Stimulated activated naive CD8-positive, alpha-beta T cell treated with anti-CD3 and anti-CD28 coated beads, Interleukin-15, Interleukin-2, amounts not matched to agents 100 ng/mL and 50 ng/mL, for 24 hours (primary cell): ENCODE results near the gene GPR132.
"Not testable (repeated sequence)": the region's sequence is repeated elsewhere in the genome, so short reads cannot be mapped to it uniquely, and the experiment has no call there.

Experiments used
- H3K27ac Mint-ChIP-seq: one replicate; pipeline ENCODE4 v1.8.0; 2021; ENCODE audit warnings: mild to moderate bottlenecking, mixed read lengths
- H3K27me3 Mint-ChIP-seq: one replicate; pipeline ENCODE4 v1.8.0; 2021; ENCODE audit warnings: mixed read lengths
- H3K36me3 Mint-ChIP-seq: one replicate; pipeline ENCODE4 v1.8.0; 2021; ENCODE audit warnings: low read depth, mixed read lengths
- H3K4me1 Mint-ChIP-seq: one replicate; pipeline ENCODE4 v1.8.0; 2021; ENCODE audit warnings: low read depth, mixed read lengths
- H3K4me3 Mint-ChIP-seq: one replicate; pipeline ENCODE4 v1.8.0; 2021; ENCODE audit warnings: mild to moderate bottlenecking, mixed read lengths
- H3K9me3 Mint-ChIP-seq: one replicate; pipeline ENCODE4 v1.8.0; 2021; ENCODE audit warnings: mixed read lengths

The GPR132 gene

GRCh38 chr14:105065280-105066228 lies at the start of gene GPR132:
TSS of gene GPR132 (minus strand) at chr14:105065430. CDS start at chr14:105055420, 10,010 bp downstream.
- H3K27ac Mint-ChIP-seq: peak within 1 kb of the TSS; percentile 94
- H3K36me3 Mint-ChIP-seq: peaks cover 14% of the 10 kb centered on the region
- no peaks in the 10 kb centered on the region for H3K27me3 Mint-ChIP-seq
- peak within 1 kb of the TSS; percentile 95 for H3K4me3 Mint-ChIP-seq
- H3K9me3 Mint-ChIP-seq: no peaks in the 10 kb centered on the region
- peaks cover 88% of the 10 kb centered on the region for H3K4me1 Mint-ChIP-seq

- H3K27me3 Mint-ChIP-seq: peaks cover 21% of the 10 kb centered on the region
- not testable (repeated sequence) for H3K27ac Mint-ChIP-seq, H3K36me3 Mint-ChIP-seq, H3K9me3 Mint-ChIP-seq, H3K4me3 Mint-ChIP-seq, H3K4me1 Mint-ChIP-seq
Observed at GRCh38 chr14:105109243-105109642, 44.0 kb upstream of the GPR132 start.

GRCh38 chr14:105108516-105108864 lies 43.3 kb upstream of the GPR132 start:
- H3K27ac Mint-ChIP-seq: no peak overlapping the region
- no peaks in the 10 kb centered on the region for H3K4me1 Mint-ChIP-seq
- no peaks in the 10 kb centered on the region for H3K36me3 Mint-ChIP-seq
- H3K9me3 Mint-ChIP-seq: no peaks in the 10 kb centered on the region
- peaks cover 29% of the 10 kb centered on the region for H3K27me3 Mint-ChIP-seq
- no peak overlapping the region for H3K4me3 Mint-ChIP-seq

GRCh38 chr14:105107781-105108515 lies 42.7 kb upstream of the GPR132 start:
- peaks cover 30% of the 10 kb centered on the region for H3K27me3 Mint-ChIP-seq

GRCh38 chr14:105107351-105107750 lies 42.1 kb upstream of the GPR132 start:
- Mint-ChIP-seq H3K27me3 (peaks cover 30% of the 10 kb centered on the region), H3K4me3 (no peak overlapping the region), H3K36me3 (no peaks in the 10 kb centered on the region), H3K27ac (no peak overlapping the region), H3K9me3 (no peaks in the 10 kb centered on the region), H3K4me1 (no peaks in the 10 kb centered on the region)

More at GRCh38 chr14:105107781-105108515, 42.7 kb upstream of the GPR132 start:
- no peaks in the 10 kb centered on the region for H3K4me1 Mint-ChIP-seq
- no peak overlapping the region for H3K27ac Mint-ChIP-seq
- H3K36me3 Mint-ChIP-seq: no peaks in the 10 kb centered on the region
- H3K9me3 Mint-ChIP-seq: no peaks in the 10 kb centered on the region
- H3K4me3 Mint-ChIP-seq: no peak overlapping the region

GRCh38 chr14:105105158-105105557 lies 39.9 kb upstream of the GPR132 start:
- Mint-ChIP-seq H3K27me3 (peaks cover 34% of the 10 kb centered on the region), H3K4me1 (no peaks in the 10 kb centered on the region), H3K27ac (no peak overlapping the region), H3K36me3 (no peaks in the 10 kb centered on the region), H3K9me3 (no peaks in the 10 kb centered on the region), H3K4me3 (no peak overlapping the region)

- Mint-ChIP-seq H3K27ac (no peak overlapping the region), H3K4me3 (no peak overlapping the region), H3K4me1 (no peaks in the 10 kb centered on the region), H3K27me3 (peaks cover 34% of the 10 kb centered on the region), H3K36me3 (peaks cover 4% of the 10 kb centered on the region), H3K9me3 (no peaks in the 10 kb centered on the region)
Observed at GRCh38 chr14:105102893-105103292, 37.7 kb upstream of the GPR132 start.

GRCh38 chr14:105102361-105102870 lies 37.2 kb upstream of the GPR132 start:
- H3K27ac Mint-ChIP-seq: no peak overlapping the region
- H3K27me3 Mint-ChIP-seq: peaks cover 34% of the 10 kb centered on the region
- no peak overlapping the region for H3K4me3 Mint-ChIP-seq
- H3K9me3 Mint-ChIP-seq: no peaks in the 10 kb centered on the region
- H3K36me3 Mint-ChIP-seq: peaks cover 4% of the 10 kb centered on the region
- no peaks in the 10 kb centered on the region for H3K4me1 Mint-ChIP-seq

- Mint-ChIP-seq H3K36me3 (peaks cover 4% of the 10 kb centered on the region), H3K4me3 (no peak overlapping the region), H3K27ac (no peak overlapping the region), H3K9me3 (no peaks in the 10 kb centered on the region), H3K27me3 (peaks cover 28% of the 10 kb centered on the region), H3K4me1 (no peaks in the 10 kb centered on the region)
Observed at GRCh38 chr14:105100910-105101309, 35.7 kb upstream of the GPR132 start.

- Mint-ChIP-seq H3K36me3 (peaks cover 4% of the 10 kb centered on the region), H3K4me1 (no peaks in the 10 kb centered on the region), H3K27me3 (peaks cover 21% of the 10 kb centered on the region), H3K4me3 (no peak overlapping the region), H3K9me3 (no peaks in the 10 kb centered on the region), H3K27ac (no peak overlapping the region)
Observed at GRCh38 chr14:105099778-105100177, 34.5 kb upstream of the GPR132 start.

GRCh38 chr14:105098316-105098715 lies 33.1 kb upstream of the GPR132 start:
- Mint-ChIP-seq H3K27me3 (peaks cover 11% of the 10 kb centered on the region), H3K4me3 (no peak overlapping the region), H3K27ac (no peak overlapping the region), H3K36me3 (peaks cover 4% of the 10 kb centered on the region), H3K9me3 (no peaks in the 10 kb centered on the region), H3K4me1 (peaks cover 9% of the 10 kb centered on the region)

- no peak overlapping the region for H3K27ac Mint-ChIP-seq
- H3K36me3 Mint-ChIP-seq: peaks cover 4% of the 10 kb centered on the region
- no peaks in the 10 kb centered on the region for H3K9me3 Mint-ChIP-seq
- no peak overlapping the region for H3K4me3 Mint-ChIP-seq
- peaks cover 11% of the 10 kb centered on the region for H3K27me3 Mint-ChIP-seq
- peaks cover 9% of the 10 kb centered on the region for H3K4me1 Mint-ChIP-seq
Observed at GRCh38 chr14:105097794-105098127, 32.5 kb upstream of the GPR132 start.

- Mint-ChIP-seq H3K4me1 (peaks cover 9% of the 10 kb centered on the region), H3K9me3 (no peaks in the 10 kb centered on the region), H3K36me3 (peaks cover 4% of the 10 kb centered on the region), H3K27me3 (peaks cover 7% of the 10 kb centered on the region), H3K27ac (no peak overlapping the region), H3K4me3 (no peak overlapping the region)
Observed at GRCh38 chr14:105096206-105096875, 31.1 kb upstream of the GPR132 start.

- peaks cover 4% of the 10 kb centered on the region for H3K36me3 Mint-ChIP-seq
- H3K4me1 Mint-ChIP-seq: peaks cover 9% of the 10 kb centered on the region
- no peaks in the 10 kb centered on the region for H3K9me3 Mint-ChIP-seq
- H3K4me3 Mint-ChIP-seq: no peak overlapping the region
- peaks cover 7% of the 10 kb centered on the region for H3K27me3 Mint-ChIP-seq
- H3K27ac Mint-ChIP-seq: no peak overlapping the region
Observed at GRCh38 chr14:105095236-105095805, 30.1 kb upstream of the GPR132 start.
